A673 (cell line): ENCODE data around the gene NTN1.

Experiments used
- CTCF ChIP-seq: fragments of 300-800, 200-600 bp; sonication (generic); conservative IDR thresholded peaks from 2 replicates; pipeline ENCODE4 v1.5.1; 2017; ENCODE audit warnings: low read depth, mild to moderate bottlenecking, antibody characterized with exemption, low read length, moderate library complexity, mixed read lengths
- EZH2 ChIP-seq: fragments of 200-600 bp; sonication (generic); IDR thresholded peaks from 2 replicates; pipeline ENCODE4 v1.6.1; 2017; ENCODE audit warnings: borderline replicate concordance, low read depth, mild to moderate bottlenecking, mixed read lengths, antibody characterized with exemption, low read length; ENCODE audit not compliant: poor library complexity, severe bottlenecking

DNA sequence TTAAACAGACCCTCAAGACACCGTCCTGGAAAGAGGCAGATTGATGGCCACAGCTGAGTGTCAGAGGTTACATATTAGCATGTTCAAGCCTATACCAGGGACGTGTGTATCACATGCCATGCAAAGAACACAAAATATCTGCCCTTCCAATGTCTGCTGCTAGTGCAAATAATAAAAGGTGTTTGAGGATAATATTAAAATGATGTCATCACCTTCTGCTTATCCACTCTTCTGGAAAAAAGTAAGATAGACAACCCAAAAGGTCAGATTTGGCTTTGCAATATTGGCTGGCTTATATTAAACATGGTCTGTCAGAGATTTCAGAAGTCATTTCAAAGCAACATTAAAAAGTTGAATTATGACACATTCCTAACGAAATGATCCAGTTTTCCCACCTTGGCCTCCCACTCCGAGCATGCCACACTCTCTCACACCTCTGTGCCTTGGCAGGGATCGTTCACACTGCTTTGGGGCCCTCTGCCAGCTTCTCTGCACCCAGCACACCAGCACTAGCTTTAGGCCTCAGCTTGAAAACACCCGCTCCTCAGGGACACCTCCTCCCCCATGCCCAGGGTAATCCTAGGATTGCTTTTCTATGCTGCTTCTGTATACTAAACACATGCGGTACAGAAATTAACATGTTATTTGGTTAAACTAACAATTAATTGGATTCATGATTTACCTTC lies 248.2 kb downstream of the NTN1 start:
- TF ChIP-seq CTCF (no peak), EZH2 (no peak)
